Uterus (tissue), 2 donors: ENCODE measurements around the gene LPCAT1.

ENCODE experiments used
- CTCF ChIP-seq, 4 experiments: fragments of 200-600 bp in 2 of 4; fragments of 450-650 bp in 2 of 4; sonication (generic) in 2 of 4; IDR thresholded peaks; one replicate each; pipeline ENCODE4 v1.5.1; 2016 to 2019; ENCODE audit warnings: antibody characterized with exemption in 4 of 4, mild to moderate bottlenecking in 2 of 4, moderate library complexity in 1 of 4
- POLR2A ChIP-seq, 2 donors: fragments of 450-650 bp; IDR thresholded peaks; one replicate each; pipeline ENCODE4 v1.6.1; 2016; ENCODE audit warnings: antibody characterized with exemption in 2 of 2, mild to moderate bottlenecking in 1 of 2, moderate library complexity in 1 of 2

GRCh38 chr5:1420211-1421195, 103.3 kb downstream of the LPCAT1 start:
- TF ChIP-seq POLR2A (IDR thresholded peaks at IDR 0.05) (no peak), CTCF (IDR thresholded peaks at IDR 0.05) (no peak)
